GM12878 (cell line): ENCODE results near the gene FIGNL2.

ENCODE experiments used
- CEBPB ChIP-seq, 2 experiments: fragments of 150-350 bp in 1 of 2; IDR thresholded peaks; 2 replicates each; pipeline ENCODE4 v1.6.1; 2012 to 2014; ENCODE audit warnings: low read depth in 2 of 2, low read length in 2 of 2, borderline replicate concordance in 1 of 2, inconsistent platforms in 1 of 2
- CREB1 ChIP-seq: IDR thresholded peaks from 2 replicates; pipeline ENCODE4 v1.6.1; 2012; ENCODE audit warnings: low read depth, mild to moderate bottlenecking, inconsistent platforms
- ELK1 ChIP-seq: IDR thresholded peaks from 2 replicates; pipeline ENCODE4 v1.6.1; 2012; ENCODE audit warnings: low read depth, low read length, improper control_type of control experiment
- JUNB ChIP-seq: IDR thresholded peaks from 2 replicates; pipeline ENCODE4 v1.6.1; 2016; ENCODE audit warnings: antibody characterized with exemption, mild to moderate bottlenecking
- KDM1A ChIP-seq: fragments of 200-600 bp; sonication (generic); IDR thresholded peaks from 2 replicates; pipeline ENCODE4 v1.6.1; 2016; ENCODE audit warnings: borderline replicate concordance
- NRF1 ChIP-seq: conservative IDR thresholded peaks from 2 replicates; pipeline ENCODE4 v1.6.1; 2011; ENCODE audit warnings: mild to moderate bottlenecking, low read depth, low read length, improper control_type of control experiment
- POLR2AphosphoS2 ChIP-seq: IDR thresholded peaks from 2 replicates; pipeline ENCODE4 v1.6.1; 2011; ENCODE audit warnings: low read depth, mild to moderate bottlenecking, low read length, improper control_type of control experiment, moderate library complexity
- RAD21 ChIP-seq: IDR thresholded peaks from 2 replicates; pipeline ENCODE4 v1.6.1; 2011; ENCODE audit warnings: mild to moderate bottlenecking, low read depth, low read length, moderate library complexity; ENCODE audit not compliant: insufficient read depth
- TAF1 ChIP-seq: IDR thresholded peaks from 2 replicates; pipeline ENCODE4 v1.6.1; 2011; ENCODE audit warnings: mild to moderate bottlenecking, low read depth, low read length, borderline replicate concordance
- ZSCAN29 ChIP-seq: fragments of 450-650 bp; IDR thresholded peaks from 2 replicates; pipeline ENCODE4 v1.6.1; 2017; ENCODE audit warnings: mild to moderate bottlenecking, moderate library complexity
- TF ChIP-seq, protein P1 (sequence below): fragments of 450-650 bp; IDR thresholded peaks from 2 replicates; pipeline ENCODE4 v1.6.1; 2017; ENCODE audit warnings: mild to moderate bottlenecking, moderate library complexity
- TF ChIP-seq, protein P2 (sequence below), 3 experiments: IDR thresholded peaks in 2 of 3; conservative IDR thresholded peaks in 1 of 3; 2 replicates each; pipeline ENCODE4 v1.5.1; 2011; ENCODE audit warnings: low read depth in 3 of 3, low read length in 3 of 3, mild to moderate bottlenecking in 3 of 3, control low read depth in 2 of 3, moderate library complexity in 2 of 3, inconsistent platforms in 1 of 3, mixed read lengths in 1 of 3; ENCODE audit not compliant: control insufficient read depth in 2 of 3, insufficient read depth in 1 of 3; ENCODE audit errors: extremely low read depth in 1 of 3
- TF ChIP-seq, protein P3 (sequence below): fragments of 450-650 bp; IDR thresholded peaks from 2 replicates; pipeline ENCODE4 v1.6.1; 2016; ENCODE audit warnings: mild to moderate bottlenecking

GRCh38 chr12:51871918-51872688, 23.6 kb upstream of the FIGNL2 start:
- TF ChIP-seq ELK1 (no peak), ZSCAN29 (no peak), RAD21 (no peak), CEBPB (IDR thresholded peaks at IDR 0.05; ENCODE audit: borderline replicate concordance in 1 of 2, low read depth in 2 of 2, low read length in 2 of 2) (no peak), CREB1 (no peak), KDM1A (no peak), TAF1 (no peak), NRF1 (no peak), POLR2AphosphoS2 (no peak), JUNB (no peak)
- TF ChIP-seq, protein P1, sequence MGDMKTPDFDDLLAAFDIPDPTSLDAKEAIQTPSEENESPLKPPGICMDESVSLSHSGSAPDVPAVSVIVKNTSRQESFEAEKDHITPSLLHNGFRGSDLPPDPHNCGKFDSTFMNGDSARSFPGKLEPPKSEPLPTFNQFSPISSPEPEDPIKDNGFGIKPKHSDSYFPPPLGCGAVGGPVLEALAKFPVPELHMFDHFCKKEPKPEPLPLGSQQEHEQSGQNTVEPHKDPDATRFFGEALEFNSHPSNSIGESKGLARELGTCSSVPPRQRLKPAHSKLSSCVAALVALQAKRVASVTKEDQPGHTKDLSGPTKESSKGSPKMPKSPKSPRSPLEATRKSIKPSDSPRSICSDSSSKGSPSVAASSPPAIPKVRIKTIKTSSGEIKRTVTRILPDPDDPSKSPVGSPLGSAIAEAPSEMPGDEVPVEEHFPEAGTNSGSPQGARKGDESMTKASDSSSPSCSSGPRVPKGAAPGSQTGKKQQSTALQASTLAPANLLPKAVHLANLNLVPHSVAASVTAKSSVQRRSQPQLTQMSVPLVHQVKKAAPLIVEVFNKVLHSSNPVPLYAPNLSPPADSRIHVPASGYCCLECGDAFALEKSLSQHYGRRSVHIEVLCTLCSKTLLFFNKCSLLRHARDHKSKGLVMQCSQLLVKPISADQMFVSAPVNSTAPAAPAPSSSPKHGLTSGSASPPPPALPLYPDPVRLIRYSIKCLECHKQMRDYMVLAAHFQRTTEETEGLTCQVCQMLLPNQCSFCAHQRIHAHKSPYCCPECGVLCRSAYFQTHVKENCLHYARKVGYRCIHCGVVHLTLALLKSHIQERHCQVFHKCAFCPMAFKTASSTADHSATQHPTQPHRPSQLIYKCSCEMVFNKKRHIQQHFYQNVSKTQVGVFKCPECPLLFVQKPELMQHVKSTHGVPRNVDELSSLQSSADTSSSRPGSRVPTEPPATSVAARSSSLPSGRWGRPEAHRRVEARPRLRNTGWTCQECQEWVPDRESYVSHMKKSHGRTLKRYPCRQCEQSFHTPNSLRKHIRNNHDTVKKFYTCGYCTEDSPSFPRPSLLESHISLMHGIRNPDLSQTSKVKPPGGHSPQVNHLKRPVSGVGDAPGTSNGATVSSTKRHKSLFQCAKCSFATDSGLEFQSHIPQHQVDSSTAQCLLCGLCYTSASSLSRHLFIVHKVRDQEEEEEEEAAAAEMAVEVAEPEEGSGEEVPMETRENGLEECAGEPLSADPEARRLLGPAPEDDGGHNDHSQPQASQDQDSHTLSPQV: no peak
- TF ChIP-seq, protein P2, sequence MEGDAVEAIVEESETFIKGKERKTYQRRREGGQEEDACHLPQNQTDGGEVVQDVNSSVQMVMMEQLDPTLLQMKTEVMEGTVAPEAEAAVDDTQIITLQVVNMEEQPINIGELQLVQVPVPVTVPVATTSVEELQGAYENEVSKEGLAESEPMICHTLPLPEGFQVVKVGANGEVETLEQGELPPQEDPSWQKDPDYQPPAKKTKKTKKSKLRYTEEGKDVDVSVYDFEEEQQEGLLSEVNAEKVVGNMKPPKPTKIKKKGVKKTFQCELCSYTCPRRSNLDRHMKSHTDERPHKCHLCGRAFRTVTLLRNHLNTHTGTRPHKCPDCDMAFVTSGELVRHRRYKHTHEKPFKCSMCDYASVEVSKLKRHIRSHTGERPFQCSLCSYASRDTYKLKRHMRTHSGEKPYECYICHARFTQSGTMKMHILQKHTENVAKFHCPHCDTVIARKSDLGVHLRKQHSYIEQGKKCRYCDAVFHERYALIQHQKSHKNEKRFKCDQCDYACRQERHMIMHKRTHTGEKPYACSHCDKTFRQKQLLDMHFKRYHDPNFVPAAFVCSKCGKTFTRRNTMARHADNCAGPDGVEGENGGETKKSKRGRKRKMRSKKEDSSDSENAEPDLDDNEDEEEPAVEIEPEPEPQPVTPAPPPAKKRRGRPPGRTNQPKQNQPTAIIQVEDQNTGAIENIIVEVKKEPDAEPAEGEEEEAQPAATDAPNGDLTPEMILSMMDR (IDR thresholded peaks at IDR 0.05 in 2 of 3, conservative IDR thresholded peaks at IDR 0.05 in 1 of 3; ENCODE audit: control insufficient read depth in 2 of 3, extremely low read depth in 1 of 3, insufficient read depth in 1 of 3, low read depth in 3 of 3, low read length in 3 of 3): no peak
- TF ChIP-seq, protein P3, sequence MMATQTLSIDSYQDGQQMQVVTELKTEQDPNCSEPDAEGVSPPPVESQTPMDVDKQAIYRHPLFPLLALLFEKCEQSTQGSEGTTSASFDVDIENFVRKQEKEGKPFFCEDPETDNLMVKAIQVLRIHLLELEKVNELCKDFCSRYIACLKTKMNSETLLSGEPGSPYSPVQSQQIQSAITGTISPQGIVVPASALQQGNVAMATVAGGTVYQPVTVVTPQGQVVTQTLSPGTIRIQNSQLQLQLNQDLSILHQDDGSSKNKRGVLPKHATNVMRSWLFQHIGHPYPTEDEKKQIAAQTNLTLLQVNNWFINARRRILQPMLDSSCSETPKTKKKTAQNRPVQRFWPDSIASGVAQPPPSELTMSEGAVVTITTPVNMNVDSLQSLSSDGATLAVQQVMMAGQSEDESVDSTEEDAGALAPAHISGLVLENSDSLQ: no peak
